ENCODE results near the gene SLC39A11.
"Not testable (repeated sequence)": the region's sequence is repeated elsewhere in the genome, so short reads cannot be mapped to it uniquely, and the experiment has no call there.

GRCh38 chr17:72708682-72709081 lies 383.8 kb downstream of the SLC39A11 start:
- TF ChIP-seq CTCF, EZH2 (IDR thresholded peaks at IDR 0.05): not testable (repeated sequence)
